ENCODE measurements around the gene PFKP. TPM values are rescaled to one million over a fixed set of nuclear protein-coding genes. Genes with fewer than 3 reads are reported as not detected.

PFKP gene
- polyA plus RNA-seq, 2 of the 4 experiments (the other 2 are of a cell fraction): 164 to 279 TPM

- FAIRE-seq: no peak
- ATAC-seq: peak; percentile 17 to 18; a peak in 5 of 6 replicates
- peak overlapping the region; percentile 82 for H3K4me3 ChIP-seq
- peak in 1 of 2 experiments; percentile 49 for DNase-seq (ENCODE audit: low read depth in 1 of 2, low spot score in 1 of 2)
- WGBS (ENCODE audit: missing lambda C conversion rate): 3% methylated on average over 21 of the region's 21 CpGs
- peaks cover 10% of the 10 kb centered on the region; the same call in 1 of the 3 replicates for H3K4me1 ChIP-seq
- POLR2A ChIA-PET: interaction anchor here (0.6 to 1.9 kb wide), 17 partner anchors 15 to 1499 kb away, joined by 3 to 10 read pairs (median 5); partner anchors contain the start of genes KLF6 and PFKP
- H3K27ac ChIP-seq: peak overlapping the region; percentile 78 to 93
- H3K4me2 ChIP-seq: peak overlapping the region; percentile 68
- peak; percentile 1 for TF ChIP-seq MAFK (IDR thresholded peaks at IDR 0.05; ENCODE audit: partially characterized antibody)
- TF ChIP-seq, protein P1, sequence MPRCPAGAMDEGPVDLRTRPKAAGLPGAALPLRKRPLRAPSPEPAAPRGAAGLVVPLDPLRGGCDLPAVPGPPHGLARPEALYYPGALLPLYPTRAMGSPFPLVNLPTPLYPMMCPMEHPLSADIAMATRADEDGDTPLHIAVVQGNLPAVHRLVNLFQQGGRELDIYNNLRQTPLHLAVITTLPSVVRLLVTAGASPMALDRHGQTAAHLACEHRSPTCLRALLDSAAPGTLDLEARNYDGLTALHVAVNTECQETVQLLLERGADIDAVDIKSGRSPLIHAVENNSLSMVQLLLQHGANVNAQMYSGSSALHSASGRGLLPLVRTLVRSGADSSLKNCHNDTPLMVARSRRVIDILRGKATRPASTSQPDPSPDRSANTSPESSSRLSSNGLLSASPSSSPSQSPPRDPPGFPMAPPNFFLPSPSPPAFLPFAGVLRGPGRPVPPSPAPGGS (IDR thresholded peaks at IDR 0.05): no peak
- CTCF ChIA-PET: interaction anchor here (1.1 to 1.2 kb wide), 2 partner anchors 26 to 68 kb away, joined by 3 read pairs; no protein-coding TSS in a partner anchor
- no peaks in the 10 kb centered on the region for H3K9me3 ChIP-seq
Measured at GRCh38 chr10:3172081-3172445, 104.7 kb downstream of the PFKP start.

GRCh38 chr10:3172446-3173170 lies 105.3 kb downstream of the PFKP start, which contains the start of gene PITRM1:
TSS of gene PITRM1 (minus strand) at chr10:3172782. CDS start at chr10:3172772, 10 bp downstream.
- Histone ChIP-seq H3K27ac (peak within 1 kb of the TSS; percentile 78 to 93), H3K4me1 (peaks cover 10% of the 10 kb centered on the region; the same call in 1 of the 3 replicates), H3K4me2 (peak within 1 kb of the TSS; percentile 68), H3K4me3 (peak within 1 kb of the TSS; percentile 82), H3K9me3 (no peaks in the 10 kb centered on the region)
- ChIA-PET CTCF (interaction anchor here (0.9 to 1.2 kb wide), 3 partner anchors 25 to 68 kb away, joined by 3 read pairs; no protein-coding TSS in a partner anchor), POLR2A (interaction anchor here (0.6 to 1.9 kb wide), 18 partner anchors 15 to 1498 kb away, joined by 3 to 10 read pairs (median 4); partner anchors contain the start of genes KLF6 and PFKP)
- DNase-seq (ENCODE audit: low read depth in 1 of 2, low spot score in 1 of 2) (peak; percentile 97 to 99), ATAC-seq (peak; percentile 94 to 98), FAIRE-seq (peak; percentile 43)
- TF ChIP-seq JUN (IDR thresholded peaks at IDR 0.05) (peak; percentile 53 to 87; a peak in 4 of 5 replicates), RFX5 (IDR thresholded peaks at IDR 0.05) (peak; percentile 49; the same call in 1 of the 2 replicates), EHMT2 (IDR thresholded peaks at IDR 0.05; ENCODE audit: low read depth) (no peak), SMC3 (IDR thresholded peaks at IDR 0.05) (0 out of 3 replicates have a peak, but pooled peaks have one; percentile 9), E2F6 (IDR thresholded peaks at IDR 0.05; ENCODE audit: borderline replicate concordance, low read depth) (peak; percentile 39; the same call in 1 of the 2 replicates), GATA3 (IDR thresholded peaks at IDR 0.05; ENCODE audit: borderline replicate concordance) (no peak), MAZ (IDR thresholded peaks at IDR 0.05; ENCODE audit: borderline replicate concordance, low read depth, low read length) (0 out of 2 replicates have a peak, but pooled peaks have one; percentile 21), KDM1A (IDR thresholded peaks at IDR 0.05; ENCODE audit: low read depth) (no peak), TFCP2L1 (CRISPR knock-in tag; IDR thresholded peaks at IDR 0.05) (peak; percentile 83; the same call in 1 of the 2 replicates), MYC (IDR thresholded peaks at IDR 0.05; ENCODE audit: borderline replicate concordance, low read length) (peak; percentile 66), POLR2A (IDR thresholded peaks at IDR 0.05; ENCODE audit: low read length) (peak; percentile 99), RAD21 (conservative IDR thresholded peaks at IDR 0.05 in 1 of 2, IDR thresholded peaks at IDR 0.05 in 1 of 2) (0 out of 5 replicates have a peak, but pooled peaks of 1 of the 2 experiments have one; percentile 11), PHF8 (IDR thresholded peaks at IDR 0.05; ENCODE audit: borderline replicate concordance, low read depth) (peak; percentile 89), REST (IDR thresholded peaks at IDR 0.05) (no peak), CHD4 (IDR thresholded peaks at IDR 0.05; ENCODE audit: borderline replicate concordance) (no peak), FOSL2 (IDR thresholded peaks at IDR 0.05) (no peak), FOSL2 (CRISPR knock-in tag; IDR thresholded peaks at IDR 0.05) (peak; percentile 19; the same call in 1 of the 2 replicates)
- TF ChIP-seq, protein P2, sequence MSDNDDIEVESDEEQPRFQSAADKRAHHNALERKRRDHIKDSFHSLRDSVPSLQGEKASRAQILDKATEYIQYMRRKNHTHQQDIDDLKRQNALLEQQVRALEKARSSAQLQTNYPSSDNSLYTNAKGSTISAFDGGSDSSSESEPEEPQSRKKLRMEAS (IDR thresholded peaks at IDR 0.05): peak; percentile 86
- TF ChIP-seq, protein P1 (IDR thresholded peaks at IDR 0.05): peak; percentile 83
- TF ChIP-seq, protein P3, sequence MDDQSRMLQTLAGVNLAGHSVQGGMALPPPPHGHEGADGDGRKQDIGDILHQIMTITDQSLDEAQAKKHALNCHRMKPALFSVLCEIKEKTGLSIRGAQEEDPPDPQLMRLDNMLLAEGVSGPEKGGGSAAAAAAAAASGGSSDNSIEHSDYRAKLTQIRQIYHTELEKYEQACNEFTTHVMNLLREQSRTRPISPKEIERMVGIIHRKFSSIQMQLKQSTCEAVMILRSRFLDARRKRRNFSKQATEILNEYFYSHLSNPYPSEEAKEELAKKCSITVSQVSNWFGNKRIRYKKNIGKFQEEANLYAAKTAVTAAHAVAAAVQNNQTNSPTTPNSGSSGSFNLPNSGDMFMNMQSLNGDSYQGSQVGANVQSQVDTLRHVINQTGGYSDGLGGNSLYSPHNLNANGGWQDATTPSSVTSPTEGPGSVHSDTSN (IDR thresholded peaks at IDR 0.05): 0 out of 2 replicates have a peak, but pooled peaks have one; percentile 37
- TF ChIP-seq, protein P4, sequence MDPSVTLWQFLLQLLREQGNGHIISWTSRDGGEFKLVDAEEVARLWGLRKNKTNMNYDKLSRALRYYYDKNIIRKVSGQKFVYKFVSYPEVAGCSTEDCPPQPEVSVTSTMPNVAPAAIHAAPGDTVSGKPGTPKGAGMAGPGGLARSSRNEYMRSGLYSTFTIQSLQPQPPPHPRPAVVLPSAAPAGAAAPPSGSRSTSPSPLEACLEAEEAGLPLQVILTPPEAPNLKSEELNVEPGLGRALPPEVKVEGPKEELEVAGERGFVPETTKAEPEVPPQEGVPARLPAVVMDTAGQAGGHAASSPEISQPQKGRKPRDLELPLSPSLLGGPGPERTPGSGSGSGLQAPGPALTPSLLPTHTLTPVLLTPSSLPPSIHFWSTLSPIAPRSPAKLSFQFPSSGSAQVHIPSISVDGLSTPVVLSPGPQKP (IDR thresholded peaks at IDR 0.05; ENCODE audit: low read depth, low read length): no peak
- under 1% methylated on average over 19 of the region's 73 CpGs for WGBS (ENCODE audit: missing lambda C conversion rate)

All from A549 (cell line).